IPS DF 4.7 (cell line): Measurements from ENCODE around the gene KLHL29.

ENCODE experiments used
- DNase-seq: peaks from one replicate; pipeline ENCODE4 v3.0.0-alpha.2; 2013; ENCODE audit warnings: low spot score; ENCODE audit errors: extremely low read depth

The KLHL29 gene

DNA sequence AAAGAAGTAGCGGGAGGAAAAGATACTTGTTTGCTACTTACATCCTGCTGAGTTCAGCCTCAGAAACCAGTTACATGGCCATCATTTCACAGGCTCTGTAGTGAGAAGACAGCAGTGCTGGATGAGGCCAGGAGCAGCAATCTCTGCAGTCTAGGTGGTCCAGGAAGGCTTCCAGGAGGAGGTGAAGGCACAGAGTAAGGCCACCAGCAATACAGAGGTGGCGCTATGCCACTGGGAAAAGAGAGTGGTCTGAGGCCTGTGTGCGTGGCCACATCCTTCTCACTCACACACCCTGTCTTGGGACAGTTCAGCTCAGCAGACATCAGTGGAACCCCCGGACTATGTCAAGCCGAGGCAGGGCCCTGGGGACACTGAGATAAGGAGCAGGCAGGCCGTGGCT lies 162.7 kb downstream of the KLHL29 start:
- no peak for DNase-seq

DNA sequence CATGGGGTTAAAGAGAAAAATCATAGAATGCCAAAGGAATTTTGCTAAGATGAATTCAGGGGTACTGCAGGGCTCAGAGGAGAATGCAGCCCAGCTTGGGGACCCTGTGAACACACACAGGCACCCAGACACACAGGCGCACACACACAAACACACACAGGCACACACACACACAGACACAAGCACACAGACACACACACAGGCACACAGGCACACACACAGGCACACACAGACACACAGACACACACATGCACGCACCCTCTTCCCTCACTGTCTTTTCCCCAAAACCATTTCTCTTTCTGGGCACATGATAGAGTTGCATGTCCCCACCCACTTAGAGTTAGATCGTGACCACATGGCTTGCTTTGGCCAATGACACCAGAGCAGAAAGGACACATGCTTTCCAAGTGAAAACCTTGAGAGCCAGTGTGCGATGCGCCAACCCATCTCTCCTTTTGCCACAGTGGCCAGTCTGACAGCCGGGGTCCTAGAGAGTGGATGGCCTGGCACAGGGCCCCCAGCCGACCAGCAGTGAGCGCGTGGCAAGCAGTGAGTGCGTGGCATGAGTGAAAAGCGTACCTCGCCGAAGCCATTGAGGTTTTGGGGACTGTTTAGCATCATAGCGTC lies 163.3 kb downstream of the KLHL29 start:
- no peak for DNase-seq

DNA sequence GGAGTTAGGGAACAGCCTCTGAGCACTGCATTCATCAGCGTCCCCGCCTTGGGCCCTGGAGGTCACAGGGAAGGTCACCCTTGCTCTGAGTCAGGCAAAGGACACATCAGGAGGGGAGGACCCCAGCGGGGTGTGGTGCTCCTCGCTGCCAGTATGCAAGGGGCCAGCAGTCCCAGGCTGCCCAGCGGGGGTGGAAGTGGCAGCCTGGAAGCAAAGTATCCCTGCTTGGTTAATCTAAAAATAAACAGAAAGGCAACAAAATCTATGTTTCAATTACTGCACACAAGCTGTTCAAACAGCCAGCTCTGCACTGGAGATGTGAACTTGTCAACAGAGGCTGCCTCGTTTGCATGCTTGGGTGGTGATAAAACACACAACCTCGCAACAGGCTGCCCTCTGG lies 164.1 kb downstream of the KLHL29 start:
- no peak for DNase-seq

DNA sequence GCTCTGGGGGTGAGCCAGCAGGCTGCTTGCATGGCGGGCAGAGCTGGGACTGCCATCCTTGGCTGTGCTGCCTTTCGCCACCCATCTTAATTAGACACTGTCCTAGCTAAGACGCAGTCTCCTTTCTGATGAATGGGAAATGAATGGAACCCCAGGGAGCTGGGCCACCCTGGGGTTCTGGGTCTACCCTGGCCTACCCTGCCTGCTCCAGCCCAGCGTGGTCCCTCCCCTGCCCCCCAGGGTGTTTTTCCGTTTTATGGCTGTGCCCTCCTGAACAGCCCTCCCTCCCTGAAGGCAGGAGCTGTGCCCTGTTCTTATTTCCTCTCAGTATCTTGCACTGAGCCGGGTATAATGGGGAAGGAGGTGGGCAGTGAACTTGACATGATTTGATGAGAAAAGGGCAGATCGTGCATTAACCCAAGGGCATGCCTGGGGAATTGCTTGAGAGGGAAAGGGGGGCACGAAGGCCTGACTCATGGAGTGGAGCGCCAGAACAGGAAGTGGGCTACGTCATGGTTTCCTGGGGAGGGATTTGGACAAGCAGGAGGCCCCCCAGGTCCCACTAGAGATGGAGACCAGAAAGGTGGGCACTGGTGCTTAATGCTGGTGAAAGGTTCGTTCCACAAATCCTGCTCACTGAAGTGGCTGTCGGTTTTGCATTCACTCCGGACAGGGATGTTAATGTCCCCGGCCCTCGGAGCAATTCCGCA lies 165.0 kb downstream of the KLHL29 start:
- DNase-seq, result no peak

DNA sequence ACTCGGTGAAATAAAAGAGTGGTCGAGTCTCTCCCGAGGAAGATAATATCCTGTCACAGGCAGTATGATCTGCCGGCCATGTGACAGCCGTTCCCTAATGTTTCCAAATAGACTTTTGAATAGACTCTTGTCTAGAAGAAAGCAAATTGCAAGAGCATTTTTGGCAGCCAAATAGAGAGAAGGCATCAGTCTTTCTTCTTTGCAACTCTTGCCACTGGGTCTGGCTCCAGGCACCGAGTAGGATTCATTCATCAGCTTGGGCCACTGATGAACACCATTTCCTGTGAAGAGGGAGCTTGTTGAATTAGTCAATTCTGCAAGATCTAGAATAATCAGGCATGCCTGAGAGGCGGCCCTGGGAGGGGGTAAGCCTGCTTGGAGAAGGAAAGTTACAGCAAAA lies 165.6 kb downstream of the KLHL29 start:
- DNase-seq, result no peak

DNA sequence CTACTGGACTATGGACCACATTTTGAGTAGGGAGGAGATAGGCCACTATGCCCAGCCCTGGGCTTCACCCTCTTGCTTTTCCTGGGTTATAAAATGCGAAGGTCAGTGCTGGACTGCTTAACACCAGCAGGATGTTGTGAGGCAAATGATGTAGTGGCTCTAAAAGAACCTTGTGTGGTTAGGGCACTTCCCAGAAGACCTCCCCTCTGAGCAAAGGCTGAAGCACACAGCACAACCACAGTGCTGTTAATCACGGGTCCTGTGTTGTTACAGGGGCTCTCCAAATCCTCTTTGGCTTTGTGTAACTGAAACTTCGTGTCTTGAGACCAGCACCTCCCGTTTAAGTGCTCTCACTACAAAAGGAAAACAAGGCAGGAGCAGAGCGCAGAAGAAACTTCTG lies 166.9 kb downstream of the KLHL29 start:
- DNase-seq, result no peak

DNA sequence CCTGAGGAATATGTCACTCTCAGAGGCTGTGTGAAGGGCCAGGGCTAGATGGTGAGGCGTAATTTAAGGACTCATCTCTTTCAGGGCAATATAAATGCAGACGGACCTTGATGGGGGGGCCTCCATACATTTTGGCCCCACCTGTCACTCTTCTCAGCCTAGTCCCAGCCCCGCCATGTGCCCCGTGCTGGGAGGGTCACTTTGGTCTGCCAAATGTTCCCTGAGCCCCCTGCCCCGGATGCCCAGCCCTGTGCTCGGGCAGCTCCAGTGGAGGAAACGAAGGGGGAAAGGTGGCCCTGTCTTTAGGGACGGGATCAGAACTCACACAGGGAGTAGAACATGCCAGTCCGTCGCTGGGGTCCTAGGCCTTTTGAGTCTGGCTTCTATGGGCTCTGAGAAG lies 168.6 kb downstream of the KLHL29 start:
- DNase-seq, result no peak

DNA sequence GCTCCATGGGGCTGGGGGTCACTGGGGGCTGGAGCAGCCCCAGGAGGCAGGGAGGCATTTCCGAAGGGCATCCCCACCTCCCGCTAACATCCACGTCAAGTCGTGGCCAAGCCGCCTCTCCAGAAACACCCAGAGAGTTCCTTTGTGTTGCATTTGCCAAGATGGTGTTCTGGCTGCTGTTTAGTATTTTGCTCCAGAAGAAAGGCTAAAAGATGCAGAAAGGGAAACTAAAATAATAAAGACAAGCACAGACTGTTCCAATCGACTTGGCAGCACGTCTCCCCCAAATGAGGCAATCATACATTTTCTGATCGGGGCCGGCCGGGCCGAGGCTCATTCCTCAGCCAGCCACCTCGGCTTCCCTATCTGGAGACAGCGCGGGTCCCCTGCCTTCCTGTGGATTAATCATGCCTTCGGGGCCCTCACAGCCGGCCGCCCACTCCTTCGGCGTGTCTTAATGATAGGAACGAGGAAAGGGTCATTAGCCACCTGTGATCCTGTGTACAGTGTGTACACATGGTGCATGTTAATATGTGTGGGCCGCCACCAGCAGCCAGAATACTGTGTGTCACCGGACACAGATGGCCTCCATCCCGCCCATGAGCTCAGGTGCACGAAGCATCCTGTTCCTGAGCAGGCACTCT lies 169.2 kb downstream of the KLHL29 start:
- no peak for DNase-seq

DNA sequence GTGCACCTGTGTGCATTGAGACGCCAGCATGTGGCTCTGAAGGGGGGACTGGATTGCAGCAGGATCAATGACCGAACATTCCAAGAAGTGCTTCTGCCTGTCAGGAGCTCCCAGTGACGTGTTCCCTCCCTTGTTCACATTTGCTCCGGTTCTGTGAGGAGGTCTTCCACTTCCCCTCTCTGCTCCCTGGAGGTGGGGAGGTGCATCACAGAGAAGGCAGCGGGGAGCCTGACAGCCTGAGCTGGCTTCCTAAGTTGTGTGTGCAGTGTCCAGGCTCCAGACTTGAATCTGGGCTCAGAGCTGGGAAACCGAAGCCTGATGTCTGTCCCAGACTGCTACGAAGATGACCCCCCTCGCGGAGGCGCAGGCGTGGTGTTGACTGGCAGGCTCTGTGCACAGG lies 171.0 kb downstream of the KLHL29 start:
- no peak for DNase-seq

DNA sequence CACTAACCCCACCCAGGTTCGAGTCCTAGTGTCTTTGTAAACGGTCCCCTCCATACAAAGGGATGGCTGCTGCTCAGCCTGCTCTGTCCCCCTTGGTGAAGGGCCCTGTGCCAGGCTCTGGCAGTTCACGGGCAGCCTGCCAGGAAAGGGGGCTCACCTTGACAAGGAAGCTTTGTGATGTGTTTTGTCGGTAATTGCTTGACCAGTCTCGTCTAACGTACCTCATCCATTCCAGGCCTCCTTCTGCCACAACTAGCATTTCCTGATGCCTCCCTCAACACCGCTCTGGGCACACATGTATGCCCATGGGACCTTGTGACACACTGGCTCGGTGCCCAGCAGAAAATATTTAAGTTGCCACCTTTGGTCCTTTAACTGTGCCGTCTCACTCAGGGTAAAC lies 171.9 kb downstream of the KLHL29 start:
- no peak for DNase-seq

DNA sequence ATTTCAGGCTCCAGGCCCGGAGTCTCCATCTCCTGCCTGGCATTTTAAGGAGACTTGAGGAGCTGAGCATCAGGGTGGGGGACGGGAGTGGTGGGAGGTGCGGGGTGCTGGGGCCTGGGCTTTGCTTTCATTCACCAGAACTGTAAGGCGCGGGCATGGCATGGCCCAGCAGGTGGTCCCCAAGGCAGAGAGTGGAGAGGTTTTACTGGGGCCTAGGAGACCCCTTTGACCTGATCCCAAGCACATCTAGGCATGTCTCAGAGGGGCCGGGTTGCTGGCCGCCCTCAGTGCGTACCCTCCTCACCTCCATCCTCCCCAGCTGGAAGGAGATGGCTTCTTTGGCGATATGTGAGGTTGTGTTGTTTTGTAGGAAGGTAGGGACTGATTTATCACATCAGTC lies 172.5 kb downstream of the KLHL29 start:
- no peak for DNase-seq

DNA sequence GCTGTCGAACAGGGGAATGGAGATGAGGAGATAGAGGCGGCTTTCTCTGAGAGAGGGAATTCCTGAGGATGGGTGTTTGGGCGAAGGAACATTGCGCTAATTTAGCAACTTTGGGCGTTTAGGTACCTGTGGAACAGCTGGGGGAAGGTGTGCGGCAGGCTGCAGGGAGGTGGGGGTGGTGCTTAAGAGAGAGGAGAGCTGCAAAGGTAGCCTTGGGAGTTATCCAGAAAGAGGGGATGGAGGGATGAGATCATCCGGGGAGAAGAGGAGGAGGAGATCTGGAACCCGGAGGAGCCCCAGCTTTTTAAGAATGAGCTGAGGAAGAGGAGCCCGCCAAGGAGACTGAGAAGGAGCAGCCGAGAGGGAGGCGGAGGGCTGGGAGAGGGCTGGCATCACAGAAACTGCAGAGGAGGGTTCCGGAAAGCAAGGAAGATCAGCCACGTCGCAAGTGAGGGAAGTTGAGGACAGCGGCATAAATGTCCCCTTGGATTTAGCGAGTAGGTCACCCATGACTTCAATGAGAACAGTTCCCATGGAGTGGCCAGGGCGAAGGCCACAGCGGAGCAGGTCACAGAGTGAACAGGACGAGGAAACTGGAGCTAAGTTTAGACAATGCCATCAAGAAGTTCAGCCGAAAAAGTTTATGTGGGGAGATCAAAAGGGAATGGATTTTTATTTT lies 174.7 kb downstream of the KLHL29 start:
- no peak for DNase-seq

DNA sequence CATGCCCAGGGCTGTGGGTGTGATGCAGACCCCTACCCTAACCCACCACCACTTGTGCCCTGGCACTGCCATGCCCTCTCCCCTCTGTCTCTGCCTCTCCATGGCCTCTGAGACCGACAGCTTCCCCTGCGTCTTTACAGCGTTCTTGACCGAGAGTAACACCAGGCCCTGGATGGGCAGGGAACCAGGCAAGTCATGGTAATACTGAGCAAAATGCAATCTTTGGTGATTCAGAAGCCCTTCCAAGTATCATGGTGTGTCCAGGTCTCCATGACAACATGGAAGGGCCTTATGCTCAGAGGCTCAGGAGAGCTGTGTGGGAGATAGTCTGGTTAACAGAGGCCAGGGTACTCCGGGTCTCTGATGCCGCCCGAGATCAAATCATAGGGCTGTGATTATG lies 176.1 kb downstream of the KLHL29 start:
- DNase-seq, result no peak

DNA sequence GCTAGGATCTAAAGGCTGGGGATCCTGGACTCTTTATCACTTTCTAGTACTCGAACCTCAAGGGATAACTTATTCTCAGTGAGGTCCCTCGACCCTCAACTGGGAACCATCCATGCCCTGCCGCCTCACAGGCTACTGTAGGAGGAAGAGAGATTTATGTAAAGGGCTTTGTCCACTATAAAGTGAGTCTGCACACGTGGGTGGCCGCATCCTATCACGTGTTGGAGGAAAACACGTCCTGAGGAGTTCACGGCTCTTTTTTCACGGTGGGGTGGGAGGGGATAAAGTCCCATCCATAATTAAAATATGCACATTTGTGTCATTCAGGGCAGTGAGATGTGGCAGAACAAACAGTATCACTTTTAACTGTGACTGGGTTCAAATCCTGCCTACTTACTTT lies 176.6 kb downstream of the KLHL29 start:
- DNase-seq, result no peak

DNA sequence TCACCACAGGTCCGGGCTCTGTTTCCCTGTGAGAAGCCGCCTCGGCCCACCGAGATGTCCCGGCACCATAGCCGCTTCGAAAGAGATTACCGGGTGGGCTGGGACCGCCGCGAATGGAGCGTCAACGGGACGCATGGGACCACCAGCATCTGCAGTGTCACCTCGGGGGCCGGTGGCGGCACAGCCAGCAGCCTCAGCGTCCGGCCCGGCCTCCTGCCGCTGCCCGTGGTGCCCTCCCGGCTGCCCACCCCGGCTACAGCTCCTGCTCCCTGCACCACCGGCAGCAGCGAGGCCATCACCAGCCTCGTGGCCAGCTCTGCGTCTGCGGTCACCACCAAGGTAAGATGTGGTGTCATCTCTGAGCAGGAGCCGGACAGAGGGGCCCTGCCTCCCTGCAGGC lies 177.2 kb downstream of the KLHL29 start:
- no peak for DNase-seq

DNA sequence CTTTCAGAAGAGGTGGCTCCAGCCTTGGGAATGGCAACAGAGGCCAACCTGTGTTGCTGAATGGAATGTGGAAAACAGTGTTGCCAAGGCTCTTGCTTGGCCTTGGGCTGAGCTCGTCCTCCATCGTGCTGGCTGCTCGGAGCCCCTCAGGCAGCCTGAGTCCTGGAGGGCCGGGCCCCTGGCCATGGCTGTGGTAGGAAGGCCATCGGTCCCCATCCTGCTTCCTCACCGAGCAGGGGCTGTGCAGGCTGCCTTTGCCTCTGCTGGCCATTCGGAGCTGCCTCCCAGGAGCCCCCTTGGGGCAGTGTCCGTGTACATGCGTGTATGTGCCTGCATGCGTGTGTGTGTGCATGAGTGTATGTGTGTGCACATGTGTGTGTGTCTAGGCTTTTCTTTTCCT lies 178.2 kb downstream of the KLHL29 start:
- no peak for DNase-seq

DNA sequence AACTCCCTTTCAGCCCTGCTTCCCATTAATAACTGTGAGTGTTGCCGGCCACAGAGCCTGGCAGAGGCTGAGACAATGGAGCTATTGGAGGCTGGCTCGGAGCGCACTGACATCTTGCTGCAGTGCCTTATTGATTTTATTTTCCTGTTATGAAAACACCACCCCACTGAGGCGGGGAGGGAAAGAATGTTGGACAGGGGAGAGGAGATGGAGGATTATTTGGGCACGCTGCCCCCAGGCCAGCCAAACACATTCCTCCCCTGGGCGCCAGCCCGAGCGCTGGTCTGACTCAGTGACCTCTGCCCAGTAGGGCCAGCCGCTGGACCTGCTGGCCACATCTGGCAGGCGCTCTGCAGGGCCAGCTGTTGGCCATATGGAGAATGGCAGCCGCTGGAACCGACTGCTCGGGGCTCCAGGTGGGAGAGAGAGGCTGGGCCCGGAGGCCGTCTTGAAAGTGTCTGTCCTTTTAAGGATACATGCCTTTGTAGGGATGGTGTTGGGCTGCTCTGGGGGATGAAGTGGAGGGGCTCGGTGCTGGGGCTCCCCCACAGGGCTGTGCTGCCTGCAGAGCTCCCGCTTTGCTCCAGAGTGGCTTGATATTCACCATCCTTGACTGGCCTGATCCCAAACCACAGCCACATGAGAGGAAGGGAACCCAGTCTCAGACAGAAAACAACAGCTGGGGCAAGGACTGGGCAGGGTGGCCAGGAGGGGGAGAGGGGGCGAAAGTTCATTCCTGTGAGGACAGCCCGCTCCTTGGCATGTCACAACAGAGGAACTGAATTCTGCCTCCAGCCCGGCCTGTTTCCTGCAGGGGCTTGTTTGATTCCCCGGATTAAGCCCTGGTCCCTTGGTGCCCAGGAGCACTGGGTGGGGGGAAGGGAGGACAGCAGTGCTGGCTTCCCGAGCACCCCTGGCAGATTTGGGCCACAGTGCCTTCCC lies 179.0 kb downstream of the KLHL29 start:
- DNase-seq, result no peak

DNA sequence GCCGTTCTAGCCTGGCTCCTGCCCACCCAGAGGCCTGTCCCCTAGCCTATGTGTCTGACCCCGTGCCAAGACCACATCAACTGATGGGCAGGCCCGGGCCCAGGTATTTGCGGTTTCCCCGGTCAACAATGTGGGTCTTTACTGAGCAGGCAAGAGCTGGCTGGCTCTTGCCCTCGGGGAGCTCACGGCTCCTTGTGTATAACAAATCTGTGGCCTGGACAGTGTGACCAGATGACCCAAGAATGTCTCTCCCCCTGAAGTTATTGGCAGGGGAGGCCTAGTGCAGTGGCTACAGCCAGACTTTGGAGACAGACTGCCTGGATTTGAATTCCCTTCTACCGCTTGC lies 179.6 kb downstream of the KLHL29 start:
- no peak for DNase-seq

DNA sequence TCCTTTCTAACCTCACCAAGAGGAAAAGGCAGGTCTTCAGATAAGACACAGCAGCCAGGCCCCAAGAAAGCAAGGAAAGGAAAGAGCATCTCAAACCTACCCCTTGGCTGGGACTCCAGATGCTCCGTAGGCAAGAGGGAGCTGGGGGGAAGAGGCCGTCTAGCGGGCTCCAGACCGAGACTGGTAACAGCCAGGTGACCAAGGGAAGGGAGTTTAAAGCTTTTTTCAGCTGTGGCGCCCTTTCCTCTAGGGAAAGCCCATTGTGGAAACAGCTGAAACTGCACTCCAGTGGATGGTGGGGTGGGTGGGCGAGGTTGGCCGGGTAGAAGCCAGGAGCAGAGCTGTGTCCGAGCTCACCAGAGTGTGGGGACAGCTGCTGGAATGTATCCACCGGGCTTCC lies 180.4 kb downstream of the KLHL29 start:
- no peak for DNase-seq

DNA sequence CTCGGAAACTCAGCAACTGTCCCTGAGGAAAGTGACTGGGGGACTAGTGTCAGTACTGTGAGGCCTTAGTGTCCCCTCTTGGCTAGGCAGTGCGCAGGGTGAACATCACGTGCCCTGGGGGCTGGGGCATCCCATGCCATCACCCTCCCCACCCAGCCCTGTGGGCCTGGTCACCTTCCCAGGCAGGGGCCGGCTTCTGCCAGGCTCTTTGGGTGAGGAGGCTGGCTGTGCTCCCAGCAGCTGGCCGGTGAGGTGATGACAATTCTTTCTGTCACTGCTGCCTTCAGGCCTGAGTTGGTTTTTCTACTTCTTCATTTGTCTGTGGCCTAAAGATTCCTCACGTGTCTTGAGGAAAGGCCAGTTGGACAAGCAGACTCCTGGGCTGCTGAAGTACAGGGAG lies 180.8 kb downstream of the KLHL29 start:
- no peak for DNase-seq
